HUES64 (cell line): ENCODE measurements around the gene ADCY5.

Experiments
- H3K27ac ChIP-seq: 2 replicates; pipeline ENCODE4 v1.7.0; 2013; ENCODE audit warnings: low read depth, low read length, inconsistent platforms
- H3K27me3 ChIP-seq: 2 replicates; pipeline ENCODE4 v1.6.1; 2013; ENCODE audit warnings: mild to moderate bottlenecking, low read length; ENCODE audit not compliant: insufficient read depth
- H3K36me3 ChIP-seq: 2 replicates; pipeline ENCODE4 v1.6.1; 2013; ENCODE audit warnings: mild to moderate bottlenecking, low read length; ENCODE audit not compliant: insufficient read depth
- H3K4me1 ChIP-seq: 2 replicates; pipeline ENCODE4 v1.6.1; 2013; ENCODE audit warnings: mild to moderate bottlenecking, low read length, moderate library complexity; ENCODE audit not compliant: insufficient read depth
- H3K4me3 ChIP-seq: 2 replicates; pipeline ENCODE4 v1.5.1; 2013; ENCODE audit warnings: mild to moderate bottlenecking, low read length, moderate library complexity
- H3K9ac ChIP-seq: 2 replicates; pipeline ENCODE4 v1.6.1; 2013; ENCODE audit warnings: mild to moderate bottlenecking, low read depth, low read length
- H3K9me3 ChIP-seq: 2 replicates; pipeline ENCODE4 v1.6.1; 2013; ENCODE audit warnings: low read depth, low read length; ENCODE audit not compliant: insufficient read depth
- WGBS: fragments of 150-250, 120-280 bp; methylation state at CpG from one replicate; pipeline ENCODE4 v1.1.7; 2013; ENCODE audit warnings: missing lambda C conversion rate; 5-methylcytosine and 5-hydroxymethylcytosine counted together

The ADCY5 gene

DNA sequence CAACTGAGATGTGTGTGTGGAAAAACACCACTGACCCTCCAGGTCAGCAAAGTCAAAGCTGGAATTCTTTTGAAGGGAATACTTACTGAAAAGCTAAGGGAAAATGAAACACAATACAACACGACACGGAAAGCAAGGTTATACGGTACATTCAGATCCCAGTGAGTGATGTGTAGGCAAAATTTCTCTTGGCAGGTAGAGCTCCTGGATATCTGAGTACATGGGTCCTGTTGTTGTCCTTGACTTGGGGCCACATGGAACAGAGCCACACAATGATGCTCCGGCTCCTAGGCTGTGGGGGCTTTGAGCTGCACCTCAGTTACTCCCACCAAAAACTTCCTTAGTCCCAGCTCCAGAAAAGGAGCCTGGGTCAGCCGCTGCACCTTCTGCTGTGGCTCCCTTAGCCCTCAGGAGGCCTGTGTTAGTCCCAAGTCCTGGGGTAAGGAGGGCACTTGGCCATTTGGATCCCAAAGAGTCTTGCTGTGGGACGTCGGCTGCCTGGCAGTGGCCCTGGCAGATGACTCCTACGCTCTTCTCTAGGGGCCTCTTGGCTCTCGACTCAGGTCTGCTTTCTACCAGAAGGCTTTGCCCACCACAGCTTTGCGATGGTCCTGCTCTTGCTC, 95.6 kb downstream of the ADCY5 start:
- WGBS: 96% methylated on average over 10 of the region's 10 CpGs
- H3K4me1 ChIP-seq: no peaks in the 10 kb centered on the region
- H3K27me3 ChIP-seq: no peaks in the 10 kb centered on the region
- no peak overlapping the region for H3K27ac ChIP-seq
- H3K9me3 ChIP-seq: no peaks in the 10 kb centered on the region
- H3K9ac ChIP-seq: no peak overlapping the region
- H3K36me3 ChIP-seq: no peaks in the 10 kb centered on the region
- no peak overlapping the region for H3K4me3 ChIP-seq

DNA sequence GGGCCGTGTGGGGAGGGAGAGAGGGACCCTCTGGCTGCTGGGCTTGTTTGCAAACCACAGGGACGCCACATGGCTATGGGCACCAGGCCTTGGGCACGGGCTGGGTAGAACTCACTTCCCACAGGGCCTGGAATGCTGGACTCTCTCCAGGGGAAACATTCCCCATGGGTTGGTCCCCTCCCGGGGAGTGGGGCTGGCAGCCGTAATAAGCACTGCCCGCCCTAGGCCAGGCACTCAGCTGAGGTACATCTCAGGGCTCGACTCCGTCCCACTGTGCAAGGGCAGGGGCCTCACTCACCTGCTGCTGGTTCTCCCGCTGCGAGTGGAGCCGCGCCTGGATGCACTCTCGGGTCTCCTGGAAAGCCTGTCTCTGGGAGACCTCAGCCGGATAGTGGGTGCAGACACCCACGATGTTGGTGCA, 96.7 kb downstream of the ADCY5 start:
- Histone ChIP-seq H3K9ac (no peak overlapping the region), H3K36me3 (no peaks in the 10 kb centered on the region), H3K27ac (no peak overlapping the region), H3K27me3 (no peaks in the 10 kb centered on the region), H3K4me3 (no peak overlapping the region), H3K9me3 (no peaks in the 10 kb centered on the region), H3K4me1 (no peaks in the 10 kb centered on the region)
- WGBS: 89% methylated on average over 15 of the region's 15 CpGs

DNA sequence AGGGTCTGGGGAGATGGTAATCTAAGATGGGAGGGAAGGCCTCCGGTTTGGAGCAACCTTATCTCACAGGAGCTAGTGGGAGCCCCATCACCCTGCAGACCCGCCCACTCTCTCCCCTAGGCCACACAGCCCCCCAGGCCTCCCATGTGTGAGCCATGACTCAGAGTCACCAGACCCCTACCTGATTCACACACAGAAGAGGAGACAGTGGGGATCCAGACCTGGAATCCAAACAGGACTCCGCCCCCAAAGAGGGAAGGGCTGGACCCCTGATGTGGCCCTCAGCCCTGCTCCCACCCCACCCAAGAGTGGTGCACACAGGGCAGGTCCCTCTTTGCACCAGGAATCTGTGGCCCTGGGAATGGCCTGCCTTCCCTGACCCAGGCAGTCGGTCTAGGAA, 97.4 kb downstream of the ADCY5 start:
- Histone ChIP-seq H3K9me3 (no peaks in the 10 kb centered on the region), H3K9ac (no peak overlapping the region), H3K4me3 (no peak overlapping the region), H3K36me3 (no peaks in the 10 kb centered on the region), H3K4me1 (no peaks in the 10 kb centered on the region), H3K27me3 (no peaks in the 10 kb centered on the region), H3K27ac (no peak overlapping the region)
- 70% methylated on average over 4 of the region's 4 CpGs for WGBS

DNA sequence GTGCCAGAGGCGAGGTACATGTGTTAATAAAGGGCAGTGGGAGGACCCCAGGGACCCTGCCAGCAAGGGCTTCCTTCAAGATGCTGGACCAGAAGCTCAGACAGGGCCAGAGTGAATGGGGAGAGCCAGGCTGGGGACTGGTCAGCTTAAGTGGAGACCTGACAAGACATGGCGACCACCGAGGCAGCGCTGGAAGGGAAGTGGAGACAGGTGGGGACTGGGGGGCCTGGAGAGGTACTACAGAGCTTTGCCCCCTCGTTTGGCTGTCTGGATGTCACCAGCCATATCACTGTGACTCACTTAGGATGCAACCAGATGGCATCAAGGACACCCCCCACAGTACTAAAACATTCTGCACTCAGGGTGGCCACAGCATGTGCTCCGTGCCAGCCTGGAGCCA, 97.9 kb downstream of the ADCY5 start:
- no peak overlapping the region for H3K4me3 ChIP-seq
- H3K27me3 ChIP-seq: no peaks in the 10 kb centered on the region

DNA sequence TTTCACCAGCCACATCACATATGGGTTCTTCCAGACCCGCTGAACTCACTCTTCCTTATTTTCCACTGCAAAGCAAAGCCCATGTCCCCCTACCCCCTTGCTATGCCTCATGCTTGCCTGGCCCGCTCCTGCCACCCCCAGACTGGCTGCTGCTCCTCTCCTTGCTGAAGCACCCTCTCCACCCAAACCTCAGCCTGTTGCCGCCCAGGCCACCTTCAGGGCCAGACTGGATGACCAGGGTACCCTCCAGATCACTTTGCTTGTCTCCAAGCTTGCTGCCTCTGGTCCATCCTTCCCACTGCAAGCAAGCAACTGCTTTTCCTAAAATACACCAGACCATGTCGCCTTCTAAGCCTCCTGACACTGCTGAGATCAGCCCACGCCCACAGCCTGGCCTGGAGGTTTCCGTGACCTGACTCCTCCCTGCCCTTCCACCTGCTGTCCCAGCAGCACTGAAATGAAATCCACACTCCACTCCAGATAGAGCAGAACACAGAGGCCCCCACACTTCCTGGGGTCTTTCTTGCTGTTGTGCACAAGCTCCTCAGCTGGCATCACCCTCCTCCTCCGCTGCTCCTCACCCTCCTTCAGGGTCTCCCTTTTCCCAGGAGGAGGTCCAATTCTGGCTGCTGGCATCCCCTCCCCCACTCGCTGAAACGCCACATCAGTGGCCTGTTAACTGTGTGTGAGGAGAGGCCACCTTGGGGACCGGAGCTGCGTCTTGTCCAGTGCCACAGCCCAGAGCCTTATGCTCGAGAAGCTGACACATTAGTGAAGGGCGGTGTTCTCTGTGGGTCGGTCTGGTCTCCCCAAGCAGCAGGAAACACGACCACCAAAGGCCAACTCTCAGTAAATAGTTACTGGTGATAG, 99.1 kb downstream of the ADCY5 start:
- Histone ChIP-seq H3K27me3 (no peaks in the 10 kb centered on the region), H3K27ac (no peak overlapping the region), H3K36me3 (no peaks in the 10 kb centered on the region), H3K4me1 (peaks cover 5% of the 10 kb centered on the region), H3K9me3 (no peaks in the 10 kb centered on the region), H3K9ac (no peak overlapping the region), H3K4me3 (no peak overlapping the region)
- 89% methylated on average over 15 of the region's 15 CpGs for WGBS

More for the DNA sequence above, 97.9 kb downstream of the ADCY5 start:
- 95% methylated on average over 6 of the region's 6 CpGs for WGBS
- no peaks in the 10 kb centered on the region for H3K9me3 ChIP-seq
- no peaks in the 10 kb centered on the region for H3K4me1 ChIP-seq
- H3K9ac ChIP-seq: no peak overlapping the region
- H3K27ac ChIP-seq: no peak overlapping the region
- no peaks in the 10 kb centered on the region for H3K36me3 ChIP-seq

DNA sequence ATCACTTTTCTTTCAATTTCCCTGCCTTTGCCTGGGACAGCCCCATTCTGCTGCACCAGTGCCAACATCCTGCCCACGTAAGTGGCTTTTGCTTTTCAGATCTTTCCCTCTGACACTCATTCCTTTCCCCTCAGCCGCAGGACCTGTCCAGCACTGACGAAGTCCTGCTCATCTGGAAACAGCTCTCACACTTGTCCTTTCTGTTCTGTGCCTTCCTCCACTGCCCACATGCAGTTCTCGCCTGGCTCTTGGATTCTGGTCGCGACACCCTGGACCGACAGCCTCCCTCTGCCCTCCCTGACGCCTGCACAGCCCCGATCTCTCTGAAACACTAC, 99.7 kb downstream of the ADCY5 start:
- H3K9me3 ChIP-seq: no peaks in the 10 kb centered on the region
- 83% methylated on average over 9 of the region's 9 CpGs for WGBS

DNA sequence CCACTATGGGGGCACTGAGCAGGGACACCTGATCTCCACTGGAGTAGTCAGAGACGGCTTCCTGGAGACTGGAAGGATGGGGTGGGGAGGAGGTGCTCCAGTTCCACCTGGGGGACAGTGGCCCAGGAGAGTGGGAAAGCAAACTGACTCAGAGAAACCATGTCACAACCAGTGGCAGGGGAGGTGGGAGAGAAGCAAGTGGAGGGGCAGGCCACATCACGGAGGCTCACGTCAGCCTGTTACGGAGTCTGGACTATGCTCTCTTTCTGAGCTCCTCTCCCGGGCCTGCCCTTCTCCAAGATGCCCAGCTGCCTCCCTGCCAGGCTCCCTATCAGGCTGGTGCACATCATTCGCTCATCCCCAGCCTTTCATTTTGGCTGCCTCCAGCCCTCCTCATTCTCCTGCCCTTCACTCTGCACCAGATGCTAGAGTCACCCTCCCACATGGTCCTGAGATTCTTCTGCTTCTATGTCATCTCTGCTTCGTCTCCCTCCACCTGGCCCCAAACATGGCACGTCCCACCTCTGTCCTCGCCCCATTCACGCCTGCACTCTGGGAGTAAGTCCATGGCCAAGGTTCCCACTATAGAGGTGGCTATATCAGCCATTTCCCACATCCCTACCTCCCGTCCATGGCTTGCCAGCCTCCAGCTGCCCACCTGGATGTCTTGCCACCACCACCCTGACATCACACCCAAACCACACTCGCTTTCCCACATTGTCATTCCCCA, 100.3 kb downstream of the ADCY5 start:
- Histone ChIP-seq H3K4me1 (peaks cover 12% of the 10 kb centered on the region), H3K27me3 (no peaks in the 10 kb centered on the region), H3K36me3 (no peaks in the 10 kb centered on the region), H3K27ac (no peak overlapping the region), H3K9ac (no peak overlapping the region), H3K4me3 (no peak overlapping the region), H3K9me3 (no peaks in the 10 kb centered on the region)
- WGBS: 93% methylated on average over 12 of the region's 12 CpGs

More for the DNA sequence above, 99.7 kb downstream of the ADCY5 start:
- peaks cover 11% of the 10 kb centered on the region for H3K4me1 ChIP-seq
- no peak overlapping the region for H3K9ac ChIP-seq
- no peak overlapping the region for H3K4me3 ChIP-seq
- no peaks in the 10 kb centered on the region for H3K36me3 ChIP-seq
- no peak overlapping the region for H3K27ac ChIP-seq
- H3K27me3 ChIP-seq: no peaks in the 10 kb centered on the region

DNA sequence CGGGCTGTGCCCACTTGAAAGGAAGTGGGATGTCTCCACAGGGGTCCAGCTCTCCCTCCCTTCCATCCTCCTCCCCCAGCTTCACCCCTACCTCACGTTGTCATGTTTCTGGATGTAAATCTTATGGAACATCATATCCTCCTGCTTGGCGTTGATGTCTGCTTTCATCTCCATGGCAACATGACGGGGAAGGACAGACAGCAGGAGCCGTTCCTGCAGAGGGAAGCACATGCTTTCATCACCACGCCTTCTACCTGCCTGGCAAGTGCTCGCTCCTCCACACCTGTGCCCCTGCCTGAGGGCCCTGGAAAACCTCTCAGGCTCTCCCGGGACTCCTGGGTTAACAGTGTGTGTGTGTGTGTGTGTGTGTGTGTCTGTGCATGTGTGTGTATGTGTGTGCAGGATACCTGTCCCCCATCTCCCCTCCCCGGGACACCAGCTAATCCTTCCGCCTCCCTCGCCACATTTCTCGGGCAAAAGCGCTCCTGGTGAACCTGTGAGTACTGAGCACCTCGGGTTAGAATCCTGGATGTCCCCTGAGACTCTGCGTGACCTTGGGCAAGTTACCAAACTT, 101.1 kb downstream of the ADCY5 start:
- no peak overlapping the region for H3K27ac ChIP-seq

DNA sequence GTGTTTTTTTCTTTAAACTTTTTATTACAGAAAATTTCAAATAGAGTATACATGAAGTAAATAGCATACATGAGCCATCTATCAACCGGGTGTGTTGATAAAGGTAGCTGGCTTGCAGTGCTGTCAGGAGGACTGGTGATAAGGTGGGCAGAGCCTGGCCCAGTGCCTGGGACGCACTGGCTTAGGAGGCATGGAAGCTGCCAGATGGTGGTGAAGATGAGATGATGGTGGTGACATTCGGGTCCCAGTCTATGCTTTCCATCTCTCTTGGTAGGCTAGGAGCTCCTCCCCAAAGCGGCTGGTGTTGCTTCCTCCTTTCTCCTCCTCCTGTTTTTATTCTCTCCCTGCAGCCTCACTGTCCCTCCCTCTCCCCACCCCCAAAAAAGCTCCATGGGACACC, 101.7 kb downstream of the ADCY5 start:
- Histone ChIP-seq H3K27me3 (no peaks in the 10 kb centered on the region), H3K9me3 (no peaks in the 10 kb centered on the region), H3K4me1 (peaks cover 12% of the 10 kb centered on the region), H3K4me3 (no peak overlapping the region), H3K27ac (no peak overlapping the region), H3K9ac (no peak overlapping the region), H3K36me3 (no peaks in the 10 kb centered on the region)
- WGBS: 92% methylated on average over 4 of the region's 4 CpGs

More for the DNA sequence above, 101.1 kb downstream of the ADCY5 start:
- WGBS: 92% methylated on average over 15 of the region's 15 CpGs
- Histone ChIP-seq H3K4me1 (peaks cover 12% of the 10 kb centered on the region), H3K9me3 (no peaks in the 10 kb centered on the region), H3K36me3 (no peaks in the 10 kb centered on the region), H3K27me3 (no peaks in the 10 kb centered on the region), H3K9ac (no peak overlapping the region), H3K4me3 (no peak overlapping the region)

DNA sequence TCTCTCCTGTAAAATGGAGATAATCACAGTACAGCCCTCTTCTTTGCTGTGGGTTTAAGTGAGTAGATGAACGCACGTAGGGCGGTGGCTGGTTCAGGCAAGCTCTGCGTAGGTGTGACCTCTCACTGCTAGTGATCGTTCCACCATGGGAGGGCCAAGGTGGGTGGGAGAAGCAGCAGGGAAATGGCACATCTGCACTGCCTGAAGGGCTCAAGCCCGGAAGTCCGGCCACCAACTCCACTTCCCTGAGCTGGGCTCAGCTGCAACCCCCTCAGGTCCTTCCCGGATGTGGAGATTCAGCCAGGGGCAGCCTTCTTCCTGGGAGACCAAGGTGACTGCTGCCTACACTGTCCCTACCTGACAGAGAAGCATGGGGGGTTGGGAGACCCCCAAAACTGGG, 102.9 kb downstream of the ADCY5 start:
- Histone ChIP-seq H3K9me3 (no peaks in the 10 kb centered on the region), H3K27ac (no peak overlapping the region), H3K9ac (no peak overlapping the region), H3K4me1 (peaks cover 12% of the 10 kb centered on the region), H3K36me3 (no peaks in the 10 kb centered on the region), H3K4me3 (no peak overlapping the region), H3K27me3 (no peaks in the 10 kb centered on the region)
- WGBS: 89% methylated on average over 8 of the region's 8 CpGs
